ENCODE results near the gene SALL4. TPM values are rescaled to one million over a fixed set of nuclear protein-coding genes. Genes with fewer than 3 reads are reported as not detected.
A peak's percentile ranks its signal among the peaks of the same experiment; 100 is the strongest.
"Not testable (repeated sequence)": the region's sequence is repeated elsewhere in the genome, so short reads cannot be mapped to it uniquely, and the experiment has no call there.

Gene SALL4
- total RNA-seq, 1 donor, result not detected

DNA sequence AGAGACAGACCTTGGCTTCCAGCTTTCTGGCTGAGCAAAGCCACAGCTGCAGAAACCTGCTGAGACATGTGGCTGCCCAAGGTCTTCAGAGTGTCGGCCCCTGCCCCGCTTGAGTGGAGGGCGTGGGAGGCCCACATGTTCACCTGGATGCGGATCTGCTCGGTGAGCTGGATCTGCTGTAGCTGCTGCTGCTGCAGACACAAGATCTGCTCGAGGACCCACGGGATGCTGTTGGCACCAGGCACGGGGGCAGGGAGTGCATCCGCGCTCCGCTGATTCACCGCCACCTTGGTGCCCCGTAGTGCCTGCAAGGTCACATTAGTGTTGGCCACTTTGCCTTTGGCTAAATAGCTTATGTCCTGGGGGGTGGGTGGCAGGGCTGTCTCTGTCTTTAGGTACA, 10.7 kb downstream of the SALL4 start:
- Histone ChIP-seq H3K4me1 (ENCODE audit: insufficient read depth, low read length) (no peaks in the 10 kb centered on the region), H3K27me3 (ENCODE audit: insufficient read depth, low read length) (no peaks in the 10 kb centered on the region), H3K9me3 (ENCODE audit: low read depth, low read length) (no peaks in the 10 kb centered on the region), H3K4me3 (ENCODE audit: low read length) (no peak overlapping the region)

DNA sequence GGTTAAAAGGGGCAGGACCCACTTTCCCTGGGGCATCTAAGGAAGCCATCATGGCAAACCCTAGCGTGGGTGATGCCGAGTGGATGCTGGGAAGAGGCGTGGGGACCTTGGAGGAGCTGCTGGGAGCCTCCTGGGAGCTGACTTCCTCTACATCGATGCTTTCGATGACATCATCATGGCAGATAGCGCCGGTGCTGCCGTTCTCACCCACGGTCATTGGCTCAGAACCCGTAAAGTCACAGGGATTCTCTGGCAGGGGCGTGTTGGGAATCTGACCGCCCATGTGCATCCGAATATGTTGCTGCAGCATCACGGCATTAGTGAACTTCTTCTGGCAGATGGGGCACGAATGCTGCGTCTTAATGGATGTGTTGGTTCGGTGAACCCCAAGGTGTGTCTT, 12.1 kb downstream of the SALL4 start:
- Histone ChIP-seq H3K9me3 (ENCODE audit: low read depth, low read length) (no peaks in the 10 kb centered on the region), H3K27me3 (ENCODE audit: insufficient read depth, low read length) (no peaks in the 10 kb centered on the region), H3K4me3 (ENCODE audit: low read length) (no peak overlapping the region), H3K4me1 (ENCODE audit: insufficient read depth, low read length) (no peaks in the 10 kb centered on the region)

DNA sequence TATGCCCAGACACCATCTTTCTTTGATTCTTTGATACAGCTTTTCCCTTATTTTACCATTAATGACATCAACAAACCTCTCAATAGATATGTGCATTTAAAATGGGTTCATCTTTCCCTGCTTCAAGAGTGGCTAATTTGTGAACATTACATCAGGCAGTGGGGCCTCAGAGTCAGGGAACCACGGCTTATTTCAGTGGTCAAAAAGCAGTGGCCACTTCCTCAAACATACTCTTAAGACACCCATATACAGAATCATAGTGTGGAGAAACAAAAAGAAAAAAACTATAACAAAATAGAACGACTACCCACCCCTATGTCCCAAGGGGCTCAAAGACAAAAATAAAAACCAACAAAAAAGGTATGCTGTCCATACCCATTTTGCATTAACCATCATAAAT, 12.9 kb downstream of the SALL4 start:
- Histone ChIP-seq H3K4me3 (ENCODE audit: low read length) (no peak overlapping the region), H3K4me1 (ENCODE audit: insufficient read depth, low read length) (no peaks in the 10 kb centered on the region), H3K27me3 (ENCODE audit: insufficient read depth, low read length) (no peaks in the 10 kb centered on the region), H3K9me3 (ENCODE audit: low read depth, low read length) (no peaks in the 10 kb centered on the region)

- Histone ChIP-seq H3K4me3 (ENCODE audit: low read length) (no peak overlapping the region), H3K9me3 (ENCODE audit: low read depth, low read length) (no peaks in the 10 kb centered on the region), H3K4me1 (ENCODE audit: insufficient read depth, low read length) (no peaks in the 10 kb centered on the region), H3K27me3 (ENCODE audit: insufficient read depth, low read length) (no peaks in the 10 kb centered on the region)
Observed at GRCh38 chr20:51788822-51789221, 13.5 kb downstream of the SALL4 start.

- Histone ChIP-seq H3K27me3 (ENCODE audit: insufficient read depth, low read length) (no peaks in the 10 kb centered on the region), H3K9me3 (ENCODE audit: low read depth, low read length) (no peaks in the 10 kb centered on the region), H3K4me3 (ENCODE audit: low read length) (no peak overlapping the region), H3K4me1 (ENCODE audit: insufficient read depth, low read length) (no peaks in the 10 kb centered on the region)
Observed at GRCh38 chr20:51784299-51784698, 18.0 kb downstream of the SALL4 start.

DNA sequence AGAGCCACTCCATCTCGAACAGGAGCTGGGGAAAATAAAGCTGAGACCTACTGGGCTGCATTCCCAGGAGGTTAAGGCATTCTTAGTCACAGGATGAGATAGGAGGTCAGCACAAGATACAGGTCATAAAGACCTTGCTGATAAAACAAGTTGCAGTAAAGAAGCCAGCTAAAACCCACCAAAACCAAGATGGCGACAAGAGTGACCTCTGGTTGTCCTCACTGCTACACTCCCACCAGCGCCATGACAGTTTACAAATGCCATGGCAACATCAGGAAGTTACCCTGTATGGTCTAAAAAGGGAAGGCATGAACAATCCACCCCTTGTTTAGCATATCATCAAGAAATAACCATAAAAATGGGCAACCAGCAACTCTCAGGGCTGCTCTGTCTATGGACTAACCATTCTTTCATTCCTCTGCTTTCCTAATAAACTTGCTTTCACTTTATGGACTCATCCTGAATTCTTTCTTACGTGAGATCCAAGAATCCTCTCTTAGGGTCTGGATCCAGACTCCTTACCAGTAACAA, 24.0 kb downstream of the SALL4 start:
- not testable (repeated sequence) for H3K4me1 ChIP-seq (ENCODE audit: insufficient read depth, low read length); H3K9me3 ChIP-seq (ENCODE audit: low read depth, low read length); H3K4me3 ChIP-seq (ENCODE audit: low read length); H3K27me3 ChIP-seq (ENCODE audit: insufficient read depth, low read length)

DNA sequence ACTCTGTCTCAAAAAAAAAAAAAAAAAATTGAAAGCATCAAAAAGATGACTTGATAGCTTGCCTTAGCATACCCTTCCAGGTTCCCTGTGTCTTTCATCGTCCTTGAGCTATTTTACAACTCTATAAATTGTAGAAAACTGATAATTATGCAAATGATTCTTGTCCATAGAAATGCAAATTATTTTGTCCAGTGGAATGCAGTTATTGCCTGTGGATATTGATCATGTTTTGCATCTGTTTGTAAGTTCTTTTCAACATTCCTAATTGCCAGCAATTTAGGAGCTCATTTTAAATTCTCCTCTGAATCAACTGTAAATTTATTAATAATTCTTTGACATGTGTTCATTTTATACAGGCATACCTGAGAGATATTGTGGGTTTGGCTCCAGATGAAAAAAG, 27.1 kb downstream of the SALL4 start:
- Histone ChIP-seq H3K4me1 (ENCODE audit: insufficient read depth, low read length) (no peaks in the 10 kb centered on the region), H3K4me3 (ENCODE audit: low read length) (no peak overlapping the region), H3K27me3 (ENCODE audit: insufficient read depth, low read length) (no peaks in the 10 kb centered on the region)

DNA sequence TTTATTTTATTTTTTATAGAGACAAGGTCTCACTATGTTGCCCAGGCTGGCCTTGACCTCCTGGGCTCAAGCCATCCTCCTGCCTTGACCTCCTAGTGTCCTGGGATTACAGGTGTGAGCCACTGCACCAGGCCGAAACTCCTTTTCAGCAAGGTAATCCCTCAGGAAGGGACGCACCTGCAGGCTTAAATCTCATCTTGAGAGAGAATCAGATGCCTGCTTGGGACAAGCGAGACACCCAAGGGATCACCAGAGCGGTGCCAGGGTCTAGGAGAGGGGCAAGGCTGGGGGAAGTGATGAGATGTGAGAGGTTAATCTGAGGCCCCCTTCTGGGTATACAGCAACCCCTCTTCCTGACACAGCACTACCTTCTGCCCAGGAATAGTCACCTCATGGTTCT, 30.1 kb downstream of the SALL4 start:
- Histone ChIP-seq H3K27me3 (ENCODE audit: insufficient read depth, low read length) (peaks cover 9% of the 10 kb centered on the region), H3K9me3 (ENCODE audit: low read depth, low read length) (no peaks in the 10 kb centered on the region), H3K4me3 (ENCODE audit: low read length) (no peak overlapping the region), H3K4me1 (ENCODE audit: insufficient read depth, low read length) (peaks cover 6% of the 10 kb centered on the region)

More for the DNA sequence above, 27.1 kb downstream of the SALL4 start:
- no peaks in the 10 kb centered on the region for H3K9me3 ChIP-seq (ENCODE audit: low read depth, low read length)

DNA sequence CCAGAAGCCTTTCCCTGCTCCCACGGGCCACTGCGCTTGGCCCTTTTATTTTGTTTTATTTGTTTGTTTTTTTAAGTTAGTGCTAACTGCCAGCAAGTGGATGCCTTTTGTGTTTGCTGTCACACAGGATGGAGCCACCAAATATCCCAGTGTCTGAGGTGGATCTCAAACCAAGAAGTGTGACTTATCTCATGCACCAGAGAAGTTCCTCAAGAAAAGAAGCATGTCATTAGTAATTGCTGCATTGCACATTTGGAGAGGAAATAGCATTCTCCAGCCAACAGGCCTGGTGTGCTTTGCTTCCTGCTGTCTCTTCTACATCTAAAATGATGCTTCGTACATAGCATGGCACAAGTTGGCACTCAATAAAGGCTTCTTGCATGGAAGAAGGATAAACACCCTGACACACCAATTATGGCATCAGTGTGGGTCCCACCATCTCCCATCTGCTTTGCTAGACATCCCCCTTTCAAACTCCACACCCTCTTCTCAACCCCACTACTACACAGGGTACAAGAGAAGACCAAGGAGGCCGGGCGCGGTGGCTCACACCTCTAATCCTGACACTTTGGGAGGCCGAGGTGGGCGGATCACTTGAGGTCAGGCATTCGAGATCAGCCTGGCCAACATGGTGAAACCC, 32.2 kb downstream of the SALL4 start:
- peaks cover 6% of the 10 kb centered on the region for H3K4me1 ChIP-seq (ENCODE audit: insufficient read depth, low read length)
- no peak overlapping the region for H3K4me3 ChIP-seq (ENCODE audit: low read length)
- no peaks in the 10 kb centered on the region for H3K9me3 ChIP-seq (ENCODE audit: low read depth, low read length)
- peaks cover 11% of the 10 kb centered on the region for H3K27me3 ChIP-seq (ENCODE audit: insufficient read depth, low read length)

DNA sequence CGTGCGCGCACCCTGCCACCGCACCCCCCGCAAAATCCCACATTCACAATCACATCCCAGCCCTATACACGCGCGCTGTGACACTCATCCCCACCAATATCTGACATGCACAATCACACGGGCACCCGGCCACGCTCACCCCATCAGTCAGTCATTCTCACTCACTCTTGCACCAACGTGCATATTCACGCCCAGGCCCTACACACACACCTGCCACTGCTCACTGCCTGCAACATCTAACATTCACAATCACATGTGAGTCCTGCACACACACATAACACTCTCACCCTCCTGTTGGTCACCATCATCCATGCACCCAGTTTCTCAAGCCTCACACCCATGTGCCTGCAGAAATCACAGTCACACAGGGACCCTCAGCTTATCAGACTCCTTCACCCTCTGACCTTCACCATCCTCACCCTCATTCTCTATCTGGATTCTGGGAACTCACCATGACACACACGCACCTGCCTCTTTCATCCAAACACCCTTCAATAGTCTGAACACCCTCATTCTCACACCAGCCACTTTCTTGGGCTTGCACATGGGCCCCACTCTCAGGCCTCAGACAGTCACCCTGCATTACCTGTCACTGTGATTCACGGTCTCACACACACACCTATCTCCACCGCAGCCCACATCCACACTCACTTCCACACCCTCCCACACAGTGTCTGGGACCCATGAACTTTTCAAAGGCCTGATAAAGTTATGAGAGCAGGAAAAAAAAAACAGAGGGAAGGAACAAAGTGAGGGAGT, 33.4 kb downstream of the SALL4 start:
- Histone ChIP-seq H3K4me3 (ENCODE audit: low read length) (no peak overlapping the region), H3K4me1 (ENCODE audit: insufficient read depth, low read length) (peaks cover 6% of the 10 kb centered on the region), H3K27me3 (ENCODE audit: insufficient read depth, low read length) (peaks cover 11% of the 10 kb centered on the region), H3K9me3 (ENCODE audit: low read depth, low read length) (no peaks in the 10 kb centered on the region)

- peaks cover 6% of the 10 kb centered on the region for H3K4me1 ChIP-seq (ENCODE audit: insufficient read depth, low read length)
- H3K9me3 ChIP-seq (ENCODE audit: low read depth, low read length), result no peaks in the 10 kb centered on the region
- peak within 1 kb of the TSS; percentile 25 for H3K4me3 ChIP-seq (ENCODE audit: low read length)
- peaks cover 11% of the 10 kb centered on the region for H3K27me3 ChIP-seq (ENCODE audit: insufficient read depth, low read length)
Observed at GRCh38 chr20:51767867-51768758, 34.2 kb downstream of the SALL4 start, which contains the start of gene ATP9A. Gene ATP9A, minus strand, starts transcription at chr20:51768390. Its CDS starts 21 bp downstream, at chr20:51768369.

- no peaks in the 10 kb centered on the region for H3K9me3 ChIP-seq (ENCODE audit: low read depth, low read length)
- H3K4me1 ChIP-seq (ENCODE audit: insufficient read depth, low read length), result peaks cover 6% of the 10 kb centered on the region
- H3K4me3 ChIP-seq (ENCODE audit: low read length), result peak overlapping the region; percentile 25
- peaks cover 11% of the 10 kb centered on the region for H3K27me3 ChIP-seq (ENCODE audit: insufficient read depth, low read length)
Observed at GRCh38 chr20:51766994-51767866, 35.1 kb downstream of the SALL4 start.

DNA sequence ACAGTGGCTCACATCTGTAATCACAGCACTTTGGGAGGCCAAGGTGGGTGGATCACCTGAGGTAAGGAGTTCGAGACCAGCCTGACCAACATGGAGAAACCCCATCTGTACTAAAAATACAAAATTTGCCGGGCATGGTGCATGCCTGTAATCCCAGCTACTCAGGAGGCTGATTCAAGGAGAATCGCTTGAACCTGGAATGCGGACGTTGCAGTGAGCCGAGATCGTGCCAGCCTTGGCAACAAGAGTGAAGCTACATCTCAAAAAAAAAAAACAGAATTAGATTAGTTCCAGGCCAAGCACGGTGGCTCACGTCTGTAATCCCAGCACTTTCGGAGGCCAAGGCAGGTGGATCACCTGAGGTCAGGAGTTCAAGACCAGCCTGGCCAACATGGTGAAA, 36.9 kb downstream of the SALL4 start:
- not testable (repeated sequence) for H3K4me3 ChIP-seq (ENCODE audit: low read length); H3K9me3 ChIP-seq (ENCODE audit: low read depth, low read length); H3K4me1 ChIP-seq (ENCODE audit: insufficient read depth, low read length)
- peaks cover 11% of the 10 kb centered on the region for H3K27me3 ChIP-seq (ENCODE audit: insufficient read depth, low read length)

GRCh38 chr20:51763965-51764602, 38.2 kb downstream of the SALL4 start:
- no peaks in the 10 kb centered on the region for H3K9me3 ChIP-seq (ENCODE audit: low read depth, low read length)
- H3K4me3 ChIP-seq (ENCODE audit: low read length), result no peak overlapping the region
- H3K4me1 ChIP-seq (ENCODE audit: insufficient read depth, low read length), result peaks cover 6% of the 10 kb centered on the region
- peaks cover 9% of the 10 kb centered on the region for H3K27me3 ChIP-seq (ENCODE audit: insufficient read depth, low read length)

Data from mononuclear cell (primary cell).